Measurements from ENCODE around the gene CDK4. TPM values are rescaled to one million over a fixed set of nuclear protein-coding genes. Genes with fewer than 3 reads are reported as not detected.

CDK4 gene
- total RNA-seq, 1 experiment from 2014 or later, result 210 TPM

- no peaks in the 10 kb centered on the region for H3K9me3 Mint-ChIP-seq (ENCODE audit: unreplicated experiment)
- H3K36me3 Mint-ChIP-seq (ENCODE audit: insufficient read depth, unreplicated experiment), result peaks cover 69% of the 10 kb centered on the region
- no peaks in the 10 kb centered on the region for H3K27me3 Mint-ChIP-seq (ENCODE audit: insufficient read depth, unreplicated experiment)
- no peak for TF ChIP-seq CTCF (IDR thresholded peaks at IDR 0.05; ENCODE audit: insufficient read depth in 1 of 2, low read depth in 1 of 2, low read length in 1 of 2, severe bottlenecking in 1 of 2, unreplicated experiment in 1 of 2)
- Histone ChIP-seq H3K4me3 (ENCODE audit: low read depth, low read length) (peak overlapping the region; percentile 83), H3K27me3 (replicated peaks; ENCODE audit: control insufficient read depth, insufficient read depth, low read length) (no peaks in the 10 kb centered on the region), H3K9me3 (no peaks in the 10 kb centered on the region), H3K4me1 (peaks cover 14% of the 10 kb centered on the region), H3K36me3 (ENCODE audit: control insufficient read depth, insufficient read depth, low read length) (peaks cover 3% of the 10 kb centered on the region; the same call in 1 of the 2 replicates)
- no TSS peak for BruUV-seq (replicated peaks)
- POLR2A ChIA-PET, result interaction anchor here (0.8 kb wide), 1 partner anchor 21 kb away, joined by 5 read pairs; the partner anchor contains the start of genes EEF1AKMT3 and METTL1
- peak overlapping the region; percentile 99 for H3K4me3 Mint-ChIP-seq (ENCODE audit: unreplicated experiment)
- intact Hi-C loops (cut with micrococcal nuclease; ENCODE audit: unreplicated experiment), result no loop called here
- CTCF ChIA-PET, result interaction anchor here (0.6 to 1.1 kb wide), 2 partner anchors 21 to 149 kb away, joined by 3 to 7 read pairs; partner anchors contain the start of genes EEF1AKMT3 and METTL1
- no peak for DNase-seq
- H3K27ac Mint-ChIP-seq (ENCODE audit: unreplicated experiment), result peak overlapping the region; percentile 99
- H3K4me1 Mint-ChIP-seq (ENCODE audit: low read depth, unreplicated experiment), result peaks cover 25% of the 10 kb centered on the region
Measured at GRCh38 chr12:57751432-57751787, 700 bp downstream of the CDK4 start.

- intact Hi-C loops (cut with micrococcal nuclease; ENCODE audit: unreplicated experiment), result no loop called here
- peaks cover 16% of the 10 kb centered on the region for H3K4me1 ChIP-seq
- CTCF ChIA-PET, result no interaction called here
- H3K9me3 Mint-ChIP-seq (ENCODE audit: unreplicated experiment), result no peaks in the 10 kb centered on the region
- TF ChIP-seq CTCF (IDR thresholded peaks at IDR 0.05; ENCODE audit: insufficient read depth in 1 of 2, low read depth in 1 of 2, low read length in 1 of 2, severe bottlenecking in 1 of 2, unreplicated experiment in 1 of 2), result no peak
- H3K27ac Mint-ChIP-seq (ENCODE audit: unreplicated experiment), result peak overlapping the region; percentile 99
- peaks cover 28% of the 10 kb centered on the region for H3K4me1 Mint-ChIP-seq (ENCODE audit: low read depth, unreplicated experiment)
- POLR2A ChIA-PET, result interaction anchor here (0.6 kb wide), 1 partner anchor 207 kb away, joined by 3 read pairs; no protein-coding TSS in a partner anchor
- H3K27me3 Mint-ChIP-seq (ENCODE audit: insufficient read depth, unreplicated experiment), result no peaks in the 10 kb centered on the region
- H3K36me3 ChIP-seq (ENCODE audit: control insufficient read depth, insufficient read depth, low read length), result peaks cover 3% of the 10 kb centered on the region; the same call in 1 of the 2 replicates
- H3K27me3 ChIP-seq (replicated peaks; ENCODE audit: control insufficient read depth, insufficient read depth, low read length), result no peaks in the 10 kb centered on the region
- H3K4me3 Mint-ChIP-seq (ENCODE audit: unreplicated experiment), result peak overlapping the region; percentile 99
- BruUV-seq (replicated peaks), result no TSS peak
- peaks cover 75% of the 10 kb centered on the region for H3K36me3 Mint-ChIP-seq (ENCODE audit: insufficient read depth, unreplicated experiment)
- H3K4me3 ChIP-seq (ENCODE audit: low read depth, low read length), result peak overlapping the region; percentile 83
- DNase-seq, result no peak
- H3K9me3 ChIP-seq, result no peaks in the 10 kb centered on the region
Measured at GRCh38 chr12:57750561-57751431, 1.3 kb downstream of the CDK4 start.

GRCh38 chr12:57749061-57749460, 3.0 kb downstream of the CDK4 start:
- H3K4me1 ChIP-seq, result peaks cover 15% of the 10 kb centered on the region
- ChIA-PET POLR2A (no interaction called here), CTCF (no interaction called here)
- no peak overlapping the region for H3K4me3 ChIP-seq (ENCODE audit: low read depth, low read length)
- no peaks in the 10 kb centered on the region for H3K9me3 Mint-ChIP-seq (ENCODE audit: unreplicated experiment)
- intact Hi-C loops (cut with micrococcal nuclease; ENCODE audit: unreplicated experiment), result no loop called here
- H3K27me3 ChIP-seq (replicated peaks; ENCODE audit: control insufficient read depth, insufficient read depth, low read length), result no peaks in the 10 kb centered on the region
- no peaks in the 10 kb centered on the region for H3K27me3 Mint-ChIP-seq (ENCODE audit: insufficient read depth, unreplicated experiment)
- H3K27ac Mint-ChIP-seq (ENCODE audit: unreplicated experiment), result no peak overlapping the region
- TF ChIP-seq CTCF (IDR thresholded peaks at IDR 0.05; ENCODE audit: insufficient read depth in 1 of 2, low read depth in 1 of 2, low read length in 1 of 2, severe bottlenecking in 1 of 2, unreplicated experiment in 1 of 2), result no peak
- H3K9me3 ChIP-seq, result no peaks in the 10 kb centered on the region
- H3K36me3 Mint-ChIP-seq (ENCODE audit: insufficient read depth, unreplicated experiment), result peaks cover 87% of the 10 kb centered on the region
- no peak for DNase-seq
- peaks cover 3% of the 10 kb centered on the region; the same call in 1 of the 2 replicates for H3K36me3 ChIP-seq (ENCODE audit: control insufficient read depth, insufficient read depth, low read length)
- TSS peak; percentile 0 for BruUV-seq (replicated peaks)
- peaks cover 29% of the 10 kb centered on the region for H3K4me1 Mint-ChIP-seq (ENCODE audit: low read depth, unreplicated experiment)
- no peak overlapping the region for H3K4me3 Mint-ChIP-seq (ENCODE audit: unreplicated experiment)
